ENCODE results near the gene MAPK1. TPM values are rescaled to one million over a fixed set of nuclear protein-coding genes. Genes with fewer than 3 reads are reported as not detected.
A peak's percentile ranks its signal among the peaks of the same experiment; 100 is the strongest.

The MAPK1 gene
- total and polyA plus RNA-seq, 12 donors, result 8.3 to 124 (median 101) TPM

- intact Hi-C loops (cut with DNase I), result loop anchor here in 2 of 10 donors (10.0 kb wide), 2 partner anchors 59 to 111 kb away; no protein-coding TSS in a partner anchor
- ATAC-seq, result no peak
- H3K4me1 ChIP-seq, result peaks cover 0 to 12% (median 0%) of the 10 kb centered on the region in 9 donors
These were observed 103.2 kb downstream of the MAPK1 start for GRCh38 chr22:21764038-21764804.

GRCh38 chr22:21762712-21763581 is 104.5 kb downstream of the MAPK1 start:
- H3K27ac ChIP-seq, result peak overlapping the region in 1 of 10 donors; percentile 54
- H3K4me1 ChIP-seq, result peaks cover 0 to 12% (median 0%) of the 10 kb centered on the region in 9 donors
- H3K36me3 ChIP-seq, result peaks cover 0 to 100% (median 69%) of the 10 kb centered on the region in 9 donors
- H3K27me3 ChIP-seq, result no peaks in the 10 kb centered on the region
- intact Hi-C loops (cut with DNase I), result loop anchor here in 2 of 10 donors (10.0 kb wide), 2 partner anchors 58 to 112 kb away; no protein-coding TSS in a partner anchor
- DNase-seq (no peak), ATAC-seq (peak in 1 of 8 donors; percentile 10)
- H3K9me3 ChIP-seq, result no peaks in the 10 kb centered on the region
- no peak overlapping the region for H3K4me3 ChIP-seq
- WGBS, 2 donors, result 83 to 85% methylated on average over 13 of the region's 13 CpGs
- TF ChIP-seq CTCF (IDR thresholded peaks at IDR 0.05), result no peak

More at GRCh38 chr22:21764038-21764804, 103.2 kb downstream of the MAPK1 start:
- 93 to 94% methylated on average over 9 of the region's 9 CpGs for WGBS, 2 donors
- TF ChIP-seq CTCF (IDR thresholded peaks at IDR 0.05), result no peak
- no peaks in the 10 kb centered on the region for H3K27me3 ChIP-seq
- no peak overlapping the region for H3K4me3 ChIP-seq
- H3K27ac ChIP-seq, result peak overlapping the region in 1 of 10 donors; percentile 52
- no peak for DNase-seq
- no peaks in the 10 kb centered on the region for H3K9me3 ChIP-seq
- peaks cover 0 to 100% (median 74%) of the 10 kb centered on the region in 9 donors for H3K36me3 ChIP-seq

GRCh38 chr22:21761994-21762680 is 105.3 kb downstream of the MAPK1 start:
- no peak for DNase-seq
- H3K4me1 ChIP-seq, result peaks cover 0 to 12% (median 0%) of the 10 kb centered on the region in 9 donors
- TF ChIP-seq CTCF (IDR thresholded peaks at IDR 0.05), result no peak
- WGBS, 2 donors, result 94 to 97% methylated on average over 15 of the region's 15 CpGs
- intact Hi-C loops (cut with DNase I), result loop anchor here in 2 of 10 donors (10.0 kb wide), 2 partner anchors 57 to 113 kb away; no protein-coding TSS in a partner anchor
- peaks cover 0 to 100% (median 63%) of the 10 kb centered on the region in 9 donors for H3K36me3 ChIP-seq
- H3K27ac ChIP-seq, result peak overlapping the region in 1 of 10 donors; percentile 54
- no peaks in the 10 kb centered on the region for H3K9me3 ChIP-seq
- H3K4me3 ChIP-seq, result no peak overlapping the region
- no peaks in the 10 kb centered on the region for H3K27me3 ChIP-seq
- ATAC-seq, result no peak

All from heart right ventricle (tissue), 16 donors.